Epithelial cell of proximal tubule (primary cell): Measurements from ENCODE around the gene ASXL2. TPM values are rescaled to one million over a fixed set of nuclear protein-coding genes. Genes with fewer than 3 reads are reported as not detected.
A peak's percentile ranks its signal among the peaks of the same experiment; 100 is the strongest.
"Not testable (repeated sequence)": the region's sequence is repeated elsewhere in the genome, so short reads cannot be mapped to it uniquely, and the experiment has no call there.

Experiments
- DNase-seq: peaks from one replicate; pipeline ENCODE4 v3.0.0-alpha.2; 2011; ENCODE audit warnings: low read depth
- H3K4me3 ChIP-seq: 2 replicates; pipeline ENCODE4 v1.5.1; 2011; ENCODE audit warnings: low read depth, mild to moderate bottlenecking, low read length
- total RNA-seq: library from RNA; depleted of rRNA; stranded (reverse); fragments of >200 nt; gene quantifications from 2 replicates; pipeline ENCODE4 v1.2.3, GENCODE V29; 2015
- TF ChIP-seq, protein P1 (sequence below): conservative IDR thresholded peaks from 2 replicates; pipeline ENCODE4 v1.5.1; 2012; ENCODE audit warnings: low read depth, mild to moderate bottlenecking, low read length

The ASXL2 gene
- total RNA-seq, 1 donor from 2014 or later, result 10.1 TPM

- peak overlapping the region; percentile 25 for H3K4me3 ChIP-seq
- TF ChIP-seq, protein P1, sequence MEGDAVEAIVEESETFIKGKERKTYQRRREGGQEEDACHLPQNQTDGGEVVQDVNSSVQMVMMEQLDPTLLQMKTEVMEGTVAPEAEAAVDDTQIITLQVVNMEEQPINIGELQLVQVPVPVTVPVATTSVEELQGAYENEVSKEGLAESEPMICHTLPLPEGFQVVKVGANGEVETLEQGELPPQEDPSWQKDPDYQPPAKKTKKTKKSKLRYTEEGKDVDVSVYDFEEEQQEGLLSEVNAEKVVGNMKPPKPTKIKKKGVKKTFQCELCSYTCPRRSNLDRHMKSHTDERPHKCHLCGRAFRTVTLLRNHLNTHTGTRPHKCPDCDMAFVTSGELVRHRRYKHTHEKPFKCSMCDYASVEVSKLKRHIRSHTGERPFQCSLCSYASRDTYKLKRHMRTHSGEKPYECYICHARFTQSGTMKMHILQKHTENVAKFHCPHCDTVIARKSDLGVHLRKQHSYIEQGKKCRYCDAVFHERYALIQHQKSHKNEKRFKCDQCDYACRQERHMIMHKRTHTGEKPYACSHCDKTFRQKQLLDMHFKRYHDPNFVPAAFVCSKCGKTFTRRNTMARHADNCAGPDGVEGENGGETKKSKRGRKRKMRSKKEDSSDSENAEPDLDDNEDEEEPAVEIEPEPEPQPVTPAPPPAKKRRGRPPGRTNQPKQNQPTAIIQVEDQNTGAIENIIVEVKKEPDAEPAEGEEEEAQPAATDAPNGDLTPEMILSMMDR, result no peak
- DNase-seq, result no peak
Observed at GRCh38 chr2:25711675-25712354, 166.5 kb downstream of the ASXL2 start.

- no peak overlapping the region for H3K4me3 ChIP-seq
- TF ChIP-seq, protein P1, result no peak
- no peak for DNase-seq
Observed at GRCh38 chr2:25710750-25711149, 167.5 kb downstream of the ASXL2 start.

- no peak overlapping the region for H3K4me3 ChIP-seq
- DNase-seq, result no peak
- TF ChIP-seq, protein P1, result no peak
Observed at GRCh38 chr2:25709349-25709748, 168.9 kb downstream of the ASXL2 start.

DNA sequence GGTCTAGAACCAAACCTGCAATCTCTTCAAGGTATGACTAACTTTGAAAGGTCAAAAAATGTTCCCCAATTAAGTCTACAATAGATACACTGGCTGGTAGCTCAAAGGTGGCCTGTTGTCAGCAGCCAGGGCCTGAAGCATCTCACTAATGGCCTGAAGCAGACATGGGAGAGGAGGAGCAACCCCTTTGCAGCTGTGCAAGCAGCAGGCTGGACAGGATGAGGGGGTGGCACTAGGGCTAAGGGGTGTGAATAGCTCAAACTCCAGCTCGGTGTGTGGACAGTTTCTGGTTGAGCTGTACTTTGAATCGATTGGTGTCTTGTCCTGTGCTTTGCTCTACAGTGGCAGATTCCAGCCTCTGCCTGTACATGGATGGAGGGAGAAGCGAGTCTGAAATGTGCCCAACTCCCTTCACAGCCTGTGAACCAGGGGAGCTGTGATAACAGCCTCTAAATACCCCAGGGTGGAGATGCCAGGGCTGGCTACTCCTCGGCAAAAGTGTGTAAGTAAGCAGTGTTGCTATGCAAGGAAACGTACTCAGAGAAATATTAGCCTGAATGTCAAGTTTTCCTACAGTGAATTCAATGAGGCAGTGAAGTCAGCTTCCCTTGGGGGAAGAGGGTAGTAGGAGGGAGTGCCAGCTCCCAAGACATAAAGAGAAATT lies 170.2 kb downstream of the ASXL2 start:
- TF ChIP-seq, protein P1, result no peak
- DNase-seq, result no peak
- no peak overlapping the region for H3K4me3 ChIP-seq

GRCh38 chr2:25705575-25705974 lies 172.7 kb downstream of the ASXL2 start:
- H3K4me3 ChIP-seq, DNase-seq: not testable (repeated sequence)

GRCh38 chr2:25701801-25702200 lies 176.5 kb downstream of the ASXL2 start:
- no peak overlapping the region for H3K4me3 ChIP-seq
- DNase-seq, result no peak
- TF ChIP-seq, protein P1, result no peak

- no peak for DNase-seq
Observed at GRCh38 chr2:25700221-25700660, 178.0 kb downstream of the ASXL2 start.

More at GRCh38 chr2:25700221-25700660, 178.0 kb downstream of the ASXL2 start:
- no peak overlapping the region for H3K4me3 ChIP-seq
- TF ChIP-seq, protein P1, result peak; percentile 77
